HEK293 (cell line): ENCODE measurements around the gene SGTB.

Experiments used
- CTCF ChIA-PET: fragments of 350-600 bp; formaldehyde crosslinking; extraction: SDS; loops from one replicate; lab custom pipeline; 2021; ENCODE audit warnings: antibody characterized with exemption; lab: Yijun Ruan, JAX
- POLR2A ChIA-PET: fragments of 300-600 bp; formaldehyde crosslinking; extraction: SDS; loops from one replicate; lab custom pipeline; 2020; ENCODE audit warnings: antibody characterized with exemption, inconsistent platforms; lab: Yijun Ruan, JAX
- H3K27ac ChIP-seq: fragments of 200-500 bp; sonication (Bioruptor generic); 2 replicates; pipeline ENCODE4 v1.5.1; 2014; ENCODE audit warnings: low read depth, low read length, control low read depth, inconsistent platforms; ENCODE audit errors: extremely low read depth
- H3K36me3 ChIP-seq, 2 experiments: fragments of 200-500 bp in 1 of 2; sonication (Bioruptor generic) in 1 of 2; 1 replicate in 1 of 2; 2 replicates in 1 of 2; pipeline ENCODE4 v1.5.1; 2014 to 2017; ENCODE audit warnings: inconsistent platforms in 2 of 2, low read length in 2 of 2; ENCODE audit not compliant: control insufficient read depth in 2 of 2, insufficient read depth in 1 of 2
- H3K4me1 ChIP-seq: fragments of 200-500 bp; sonication (Bioruptor generic); 2 replicates; pipeline ENCODE4 v1.5.1; 2014; ENCODE audit warnings: mild to moderate bottlenecking, low read length, inconsistent platforms; ENCODE audit not compliant: control insufficient read depth, insufficient read depth
- H3K4me3 ChIP-seq: 2 replicates; pipeline ENCODE4 v1.5.1; 2011; ENCODE audit warnings: low read depth, mild to moderate bottlenecking, control low read depth, low read length, moderate library complexity
- H3K9me3 ChIP-seq: fragments of 200-500 bp; sonication (Bioruptor generic); 2 replicates; pipeline ENCODE4 v1.5.1; 2014; ENCODE audit warnings: low read depth, low read length, inconsistent platforms; ENCODE audit not compliant: control insufficient read depth, insufficient read depth
- GFI1B ChIP-seq: fragments of 450-650 bp; formaldehyde crosslinking; IDR thresholded peaks from 2 replicates; pipeline ENCODE4 v1.5.1; 2016; ENCODE audit warnings: missing biosample characterization, missing genetic modification characterization
- HOXD13 ChIP-seq: sonication (generic); formaldehyde crosslinking; IDR thresholded peaks from 2 replicates; pipeline ENCODE4 v1.8.0; 2022; ENCODE audit warnings: missing genetic modification reagents, borderline replicate concordance
- IKZF3 ChIP-seq: fragments of 450-650 bp; IDR thresholded peaks from 2 replicates; pipeline ENCODE4 v1.5.0; 2018; ENCODE audit warnings: missing biosample characterization, mild to moderate bottlenecking, missing genetic modification characterization, moderate library complexity
- KLF1 ChIP-seq: fragments of 450-650 bp; formaldehyde crosslinking; IDR thresholded peaks from 2 replicates; pipeline ENCODE4 v1.5.1; 2016; ENCODE audit warnings: missing biosample characterization, missing genetic modification characterization
- KLF9 ChIP-seq: fragments of 450-650 bp; formaldehyde crosslinking; IDR thresholded peaks from 2 replicates; pipeline ENCODE4 v1.5.1; 2016; ENCODE audit warnings: missing biosample characterization, missing genetic modification characterization, low read depth
- SCRT2 ChIP-seq: fragments of 450-650 bp; formaldehyde crosslinking; IDR thresholded peaks from 2 replicates; pipeline ENCODE4 v1.5.1; 2016; ENCODE audit warnings: missing biosample characterization, missing genetic modification characterization
- ZBTB17 ChIP-seq: fragments of 450-650 bp; formaldehyde crosslinking; IDR thresholded peaks from 2 replicates; pipeline ENCODE4 v1.5.1; 2016; ENCODE audit warnings: missing biosample characterization, missing genetic modification characterization
- ZNF174 ChIP-seq: fragments of 450-650 bp; formaldehyde crosslinking; IDR thresholded peaks from 2 replicates; pipeline ENCODE4 v1.5.0; 2017; ENCODE audit warnings: missing biosample characterization, mild to moderate bottlenecking, missing genetic modification characterization
- ZNF19 ChIP-seq: fragments of 450-650 bp; formaldehyde crosslinking; IDR thresholded peaks from 2 replicates; pipeline ENCODE4; 2016; ENCODE audit warnings: missing biosample characterization, missing genetic modification characterization, low read depth
- ZNF223 ChIP-seq: fragments of 450-650 bp; formaldehyde crosslinking; IDR thresholded peaks from 2 replicates; pipeline ENCODE4 v1.5.1; 2016; ENCODE audit warnings: missing biosample characterization, missing genetic modification characterization
- ZNF26 ChIP-seq: fragments of 450-650 bp; formaldehyde crosslinking; IDR thresholded peaks from 2 replicates; pipeline ENCODE4 v1.5.1; 2016; ENCODE audit warnings: missing biosample characterization, missing genetic modification characterization
- ZNF423 ChIP-seq: fragments of 450-650 bp; formaldehyde crosslinking; IDR thresholded peaks from 2 replicates; pipeline ENCODE4 v1.5.1; 2016; ENCODE audit warnings: missing biosample characterization, missing genetic modification characterization
- ZNF426 ChIP-seq: fragments of 450-650 bp; formaldehyde crosslinking; IDR thresholded peaks from 2 replicates; pipeline ENCODE4 v1.5.1; 2017; ENCODE audit warnings: missing biosample characterization, missing genetic modification characterization, mild to moderate bottlenecking, inconsistent platforms, moderate library complexity
- ZNF48 ChIP-seq: fragments of 450-650 bp; formaldehyde crosslinking; IDR thresholded peaks from 2 replicates; pipeline ENCODE4 v1.5.1; 2016; ENCODE audit warnings: missing biosample characterization, missing genetic modification characterization
- ZNF555 ChIP-seq: fragments of 450-650 bp; formaldehyde crosslinking; conservative IDR thresholded peaks from 2 replicates; pipeline ENCODE4 v1.5.1; 2017; ENCODE audit warnings: missing biosample characterization, mild to moderate bottlenecking, missing genetic modification characterization, inconsistent platforms
- ZNF596 ChIP-seq: fragments of 450-650 bp; IDR thresholded peaks from 2 replicates; pipeline ENCODE4 v1.5.0; 2018; ENCODE audit warnings: missing biosample characterization, mild to moderate bottlenecking, missing genetic modification characterization, moderate library complexity
- ZNF639 ChIP-seq: fragments of 450-650 bp; formaldehyde crosslinking; IDR thresholded peaks from 2 replicates; pipeline ENCODE4 v1.5.1; 2016; ENCODE audit warnings: missing biosample characterization, missing genetic modification characterization
- ZNF843 ChIP-seq: fragments of 450-650 bp; formaldehyde crosslinking; IDR thresholded peaks from 2 replicates; pipeline ENCODE4 v1.5.1; 2016; ENCODE audit warnings: missing biosample characterization, missing genetic modification characterization
- ZSCAN5A ChIP-seq: fragments of 450-650 bp; formaldehyde crosslinking; IDR thresholded peaks from 2 replicates; pipeline ENCODE4 v1.5.1; 2016; ENCODE audit warnings: missing biosample characterization, missing genetic modification characterization

SGTB gene

GRCh38 chr5:65674749-65675148 lies 47.2 kb downstream of the SGTB start:
- CTCF ChIA-PET: no interaction called here
- no peaks in the 10 kb centered on the region for H3K9me3 ChIP-seq
- H3K4me1 ChIP-seq: no peaks in the 10 kb centered on the region
- no peak overlapping the region for H3K4me3 ChIP-seq
- TF ChIP-seq SCRT2 (peak; percentile 47; the same call in 1 of the 2 replicates), ZNF26 (tag by site-specific recombination) (no peak), ZNF596 (tag by site-specific recombination) (no peak)
- no peak overlapping the region for H3K27ac ChIP-seq
- POLR2A ChIA-PET: no interaction called here
- H3K36me3 ChIP-seq: peaks cover 9 to 63% of the 10 kb centered on the region in 2 experiments

GRCh38 chr5:65672796-65673195 lies 49.1 kb downstream of the SGTB start:
- H3K36me3 ChIP-seq: peaks cover 16 to 59% of the 10 kb centered on the region in 2 experiments
- ChIA-PET POLR2A (no interaction called here), CTCF (interaction anchor here (0.6 kb wide), 1 partner anchor 977 kb away, joined by 3 read pairs; no protein-coding TSS in a partner anchor)
- TF ChIP-seq ZNF843 (no peak), GFI1B (tag by site-specific recombination) (no peak), HOXD13 (no peak), ZSCAN5A (tag by site-specific recombination) (no peak), ZNF26 (tag by site-specific recombination) (no peak), KLF9 (tag by site-specific recombination) (no peak), ZNF174 (no peak), KLF1 (tag by site-specific recombination) (no peak), ZNF555 (tag by site-specific recombination) (no peak), ZNF19 (tag by site-specific recombination) (no peak), ZNF639 (tag by site-specific recombination) (no peak), ZNF423 (no peak), ZNF223 (tag by site-specific recombination) (no peak), ZNF48 (tag by site-specific recombination) (no peak), IKZF3 (tag by site-specific recombination) (no peak), ZBTB17 (tag by site-specific recombination) (no peak), ZNF426 (no peak)
- no peak overlapping the region for H3K4me3 ChIP-seq
- H3K4me1 ChIP-seq: no peaks in the 10 kb centered on the region
- no peak overlapping the region for H3K27ac ChIP-seq
- no peaks in the 10 kb centered on the region for H3K9me3 ChIP-seq
